Islet of Langerhans (tissue), 1 donor: ENCODE data around the gene XPNPEP3.
A peak's percentile ranks its signal among the peaks of the same experiment; 100 is the strongest.
"Not testable (repeated sequence)": the region's sequence is repeated elsewhere in the genome, so short reads cannot be mapped to it uniquely, and the experiment has no call there.

Experiments used
- FAIRE-seq: peaks from one replicate; lab custom pipeline; 2011; peaks lifted over from hg19 to GRCh38; lab: Jason Lieb, UNC

The XPNPEP3 gene

GRCh38 chr22:40856513-40857308, at the start of gene XPNPEP3, which contains the start of gene ST13:
Gene XPNPEP3, plus strand, starts transcription at chr22:40857148. Its CDS starts 34 bp downstream, at chr22:40857182.
Gene ST13, minus strand, starts transcription at chr22:40856639. Its CDS starts 99 bp downstream, at chr22:40856540.
- FAIRE-seq = peak; percentile 69

GRCh38 chr22:40808018-40808841, 48.7 kb upstream of the XPNPEP3 start:
- FAIRE-seq = no peak

- FAIRE-seq = no peak
These were observed 43.0 kb upstream of the XPNPEP3 start for GRCh38 chr22:40813912-40814315.

GRCh38 chr22:40817737-40818136, 39.2 kb upstream of the XPNPEP3 start:
- no peak for FAIRE-seq

GRCh38 chr22:40818192-40818746, 38.7 kb upstream of the XPNPEP3 start:
- no peak for FAIRE-seq

GRCh38 chr22:40818747-40819598, 38.0 kb upstream of the XPNPEP3 start, which contains the start of gene SLC25A17:
Gene SLC25A17, minus strand, starts transcription at chr22:40819346. Its CDS starts 98 bp downstream, at chr22:40819248.
- no peak for FAIRE-seq

GRCh38 chr22:40819599-40820140, 37.3 kb upstream of the XPNPEP3 start:
- no peak for FAIRE-seq

GRCh38 chr22:40823426-40823825, 33.5 kb upstream of the XPNPEP3 start:
- FAIRE-seq = no peak

GRCh38 chr22:40826292-40826691, 30.7 kb upstream of the XPNPEP3 start:
- FAIRE-seq = not testable (repeated sequence)

GRCh38 chr22:40826984-40827741, 29.8 kb upstream of the XPNPEP3 start:
- FAIRE-seq = no peak

GRCh38 chr22:40829131-40829530, 27.8 kb upstream of the XPNPEP3 start:
- FAIRE-seq = no peak

GRCh38 chr22:40834619-40835018, 22.3 kb upstream of the XPNPEP3 start:
- no peak for FAIRE-seq

GRCh38 chr22:40838486-40838885, 18.5 kb upstream of the XPNPEP3 start:
- no peak for FAIRE-seq

- no peak for FAIRE-seq
These were observed 12.0 kb upstream of the XPNPEP3 start for GRCh38 chr22:40844951-40845350.

- FAIRE-seq = not testable (repeated sequence)
These were observed 11.1 kb upstream of the XPNPEP3 start for GRCh38 chr22:40845816-40846215.

- no peak for FAIRE-seq
These were observed 3.6 kb upstream of the XPNPEP3 start for GRCh38 chr22:40853333-40853732.

GRCh38 chr22:40853961-40854360, 3.0 kb upstream of the XPNPEP3 start:
- FAIRE-seq = no peak

GRCh38 chr22:40855071-40855978, 1.6 kb upstream of the XPNPEP3 start:
- FAIRE-seq = no peak

- no peak for FAIRE-seq
These were observed 902 bp upstream of the XPNPEP3 start for GRCh38 chr22:40855979-40856512.
